ENCODE results near the gene EMC10.

DNA sequence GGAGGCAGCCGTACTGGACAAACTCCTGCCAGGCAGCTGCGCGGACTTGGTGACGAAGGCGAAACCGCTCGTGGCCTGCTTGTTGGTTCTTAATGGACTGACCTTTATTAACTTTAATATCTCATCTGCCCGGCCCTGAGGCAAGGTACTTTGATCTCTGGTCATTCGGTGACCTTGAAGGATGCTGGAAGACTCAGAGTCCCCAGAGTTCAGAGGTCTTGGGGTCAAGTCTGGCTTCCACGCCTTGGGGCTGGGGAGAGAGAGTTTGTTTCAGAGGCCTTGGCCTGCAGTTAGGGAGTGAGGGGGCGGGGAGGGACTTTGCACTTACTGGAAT is 9.6 kb upstream of the EMC10 start:
- TF ChIP-seq EZH2 (IDR thresholded peaks at IDR 0.05): no peak
- TF ChIP-seq POLR2AphosphoS5 (IDR thresholded peaks at IDR 0.05; ENCODE audit: borderline replicate concordance, low read depth, low read length): no peak
